Panc1 (cell line): ENCODE results near the gene NTRK3.

ENCODE experiments used
- CTCF ChIP-seq: fragments of 450-650 bp; IDR thresholded peaks from 2 replicates; pipeline ENCODE4 v1.5.1; 2017; ENCODE audit warnings: mild to moderate bottlenecking
- POLR2AphosphoS5 ChIP-seq: IDR thresholded peaks from 2 replicates; pipeline ENCODE4 v1.6.1; 2012; ENCODE audit warnings: mild to moderate bottlenecking, low read depth, low read length, moderate library complexity

GRCh38 chr15:87959080-87959479 lies 297.5 kb downstream of the NTRK3 start:
- TF ChIP-seq CTCF (no peak), POLR2AphosphoS5 (no peak)
